Measurements from ENCODE around the gene RPAIN.

GRCh38 chr17:5429191-5429887 is 9.4 kb downstream of the RPAIN start:
- no peak for TF ChIP-seq CTCF (IDR thresholded peaks at IDR 0.05)
- no peak for TF ChIP-seq EP300 (IDR thresholded peaks at IDR 0.05)
- no peak for TF ChIP-seq POLR2A (IDR thresholded peaks at IDR 0.05)
